GM12878 (cell line): Measurements from ENCODE around the gene ELMOD3. TPM values are rescaled to one million over a fixed set of nuclear protein-coding genes. Genes with fewer than 3 reads are reported as not detected.

Experiments used
- ATAC-seq: fragments of 200-7000 bp; cut with Tn5 transposase; 3 replicates; pipeline ENCODE4 v1.9.1; 2020; ENCODE audit warnings: mild to moderate bottlenecking, moderate library complexity
- BruUV-seq: library from RNA; stranded (reverse); fragments of 400-500 nt; replicated peaks from 2 replicates; lab custom pipeline; 2021; lab: Mats Ljungman, UMichigan
- CTCF ChIA-PET: fragments of 300-600 bp; sonication (Branson Sonifier 250); formaldehyde crosslinking; extraction: SDS; loops from one replicate; lab custom pipeline; 2021; ENCODE audit warnings: inconsistent platforms; lab: Yijun Ruan, JAX
- POLR2A ChIA-PET: fragments of 350-600 bp; formaldehyde crosslinking; extraction: SDS; loops from one replicate; lab custom pipeline; 2021; ENCODE audit warnings: inconsistent platforms; lab: Charles Lee
- RAD21 ChIA-PET: fragments of 300-600 bp; sonication (Branson Sonifier 250); formaldehyde crosslinking; loops from one replicate; lab custom pipeline; 2023; ENCODE audit warnings: antibody characterized with exemption; ENCODE audit not compliant: unreplicated experiment; lab: Charles Lee
- SMC1A ChIA-PET: fragments of 300-600 bp; sonication (Branson Sonifier 250); formaldehyde crosslinking; loops from one replicate; lab custom pipeline; 2023; ENCODE audit not compliant: unreplicated experiment, uncharacterized antibody; lab: Charles Lee
- DNase-seq: peaks from one replicate; pipeline ENCODE4 v3.0.0-alpha.2; 2011; ENCODE audit warnings: low read depth, low spot score
- FAIRE-seq: peaks from 3 replicates; lab custom pipeline; 2011; peaks lifted over from hg19 to GRCh38; lab: Jason Lieb, UNC
- H2AFZ ChIP-seq: 2 replicates; pipeline ENCODE4 v1.6.0; 2011; ENCODE audit warnings: low read depth, low read length, control low read depth; ENCODE audit not compliant: control insufficient read depth
- H3K27ac ChIP-seq: 2 replicates; pipeline ENCODE4 v1.5.1; 2011; ENCODE audit warnings: control low read depth; ENCODE audit not compliant: control insufficient read depth, insufficient read depth
- H3K27me3 ChIP-seq, 2 experiments: replicated peaks in 1 of 2; 2 replicates each; pipeline versions ENCODE4 v1.6.0 to v1.6.1; 2011; ENCODE audit warnings: low read length in 1 of 2; ENCODE audit not compliant: control insufficient read depth in 2 of 2, insufficient read depth in 2 of 2
- H3K36me3 ChIP-seq, 2 experiments: 2 replicates each; pipeline ENCODE4 v1.5.1; 2011; ENCODE audit warnings: low read length in 1 of 2; ENCODE audit not compliant: control insufficient read depth in 2 of 2, insufficient read depth in 2 of 2
- H3K4me1 ChIP-seq: 2 replicates; pipeline ENCODE4 v1.6.1; 2011; ENCODE audit warnings: mild to moderate bottlenecking, low read length, moderate library complexity, mixed read lengths; ENCODE audit not compliant: control insufficient read depth, insufficient read depth
- H3K4me2 ChIP-seq: 2 replicates; pipeline ENCODE4 v1.6.0; 2011; ENCODE audit warnings: control low read depth; ENCODE audit not compliant: control insufficient read depth, insufficient read depth
- H3K4me3 ChIP-seq: fragments of 200-600 bp; sonication (generic); 2 replicates; pipeline ENCODE4 v1.5.1; 2016
- H3K79me2 ChIP-seq: 2 replicates; pipeline ENCODE4 v1.6.0; 2011; ENCODE audit warnings: low read length; ENCODE audit not compliant: control insufficient read depth, insufficient read depth
- H3K9ac ChIP-seq: 2 replicates; pipeline ENCODE4 v1.8.0; 2011; ENCODE audit warnings: low read length, control low read depth, mixed read lengths; ENCODE audit not compliant: control insufficient read depth, insufficient read depth
- H3K9me3 ChIP-seq: replicated peaks from 3 replicates; pipeline ENCODE4 v1.5.1; 2011; ENCODE audit warnings: mild to moderate bottlenecking, low read length; ENCODE audit not compliant: control insufficient read depth, insufficient read depth
- H4K20me1 ChIP-seq: 2 replicates; pipeline ENCODE4 v1.6.0; 2011; ENCODE audit not compliant: control insufficient read depth, insufficient read depth
- ATF2 ChIP-seq: IDR thresholded peaks from 2 replicates; pipeline ENCODE4 v1.6.1; 2012; ENCODE audit warnings: low read length, inconsistent platforms
- BHLHE40 ChIP-seq, 2 experiments: fragments of 450-650 bp in 1 of 2; IDR thresholded peaks; 2 replicates each; pipeline ENCODE4 v1.6.1; 2011 to 2017; ENCODE audit warnings: low read depth in 2 of 2, borderline replicate concordance in 1 of 2, improper control_type of control experiment in 1 of 2, low read length in 1 of 2, mild to moderate bottlenecking in 1 of 2
- BMI1 ChIP-seq: fragments of 450-650 bp; IDR thresholded peaks from 2 replicates; pipeline ENCODE4 v1.6.1; 2016; ENCODE audit warnings: mild to moderate bottlenecking, moderate library complexity, borderline replicate concordance
- CHD2 ChIP-seq: IDR thresholded peaks from 2 replicates; pipeline ENCODE4 v1.6.1; 2011; ENCODE audit warnings: low read depth, low read length, improper control_type of control experiment, borderline replicate concordance
- ESRRA ChIP-seq: IDR thresholded peaks from 2 replicates; pipeline ENCODE4 v1.6.1; 2012; ENCODE audit warnings: mild to moderate bottlenecking, low read length, improper control_type of control experiment
- HCFC1 ChIP-seq: fragments of 150-350 bp; IDR thresholded peaks from 2 replicates; pipeline ENCODE4 v1.6.1; 2014; ENCODE audit warnings: low read length
- IRF4 ChIP-seq: IDR thresholded peaks from 2 replicates; pipeline ENCODE4 v1.6.1; 2011; ENCODE audit warnings: low read depth, low read length
- ZBTB40 ChIP-seq: fragments of 450-650 bp; IDR thresholded peaks from 2 replicates; pipeline ENCODE4 v1.6.1; 2016; ENCODE audit warnings: mild to moderate bottlenecking, moderate library complexity, borderline replicate concordance
- ZZZ3 ChIP-seq: IDR thresholded peaks from 2 replicates; pipeline ENCODE4 v1.6.1; 2011; ENCODE audit warnings: low read depth; ENCODE audit not compliant: control insufficient read depth, insufficient read length
- WGBS: methylation state at CpG from one replicate; pipeline ENCODE4 v1.1.6; 2016; ENCODE audit warnings: low lambda C conversion rate; ENCODE audit not compliant: insufficient replicate concordance, insufficient coverage; ENCODE audit errors: missing lambda C conversion rate; 5-methylcytosine and 5-hydroxymethylcytosine counted together
- in situ Hi-C: fragments of 300-500 bp; cut with MboI; formaldehyde crosslinking; loops from 9 replicates; pipeline ENCODE4 v1.14.3; 2018; ENCODE audit warnings: mixed read lengths
- intact Hi-C: fragments of 100-400 bp; cut with micrococcal nuclease; formaldehyde crosslinking; loops from one replicate; pipeline ENCODE4 v1.14.2; 2022; ENCODE audit not compliant: unreplicated experiment
- polyA plus RNA-seq, 11 experiments: library from polyadenylated mRNA; depleted of rRNA in 4 of 11; unstranded in 6 of 11; stranded (reverse) in 5 of 11; fragments of >200 nt; fragmentation: Nextera tagmentation in 4 of 11; fragmentation: Illumina TruSeq in 1 of 11; extraction: Ambion mirVana in 4 of 11; extraction: Trizol in 1 of 11; gene quantifications; 1 replicate in 1 of 11; 2 replicates in 10 of 11; pipeline versions ENCODE4 v1.2.1 to v1.2.3, GENCODE V29; 2011 to 2016; ENCODE audit warnings: inconsistent platforms in 2 of 11, missing spikeins in 2 of 11, low read depth in 1 of 11
- total RNA-seq, 4 experiments: library from RNA; depleted of rRNA in 3 of 4; stranded (reverse); fragments of >200 nt in 3 of 4; fragmentation: Illumina TruSeq in 1 of 4; extraction: Trizol in 1 of 4; gene quantifications; 2 replicates each; pipeline versions ENCODE4 v1.2.1 to v1.2.3, GENCODE V29; 2013 to 2021
- TF ChIP-seq, protein P1 (sequence below): fragments of 450-650 bp; formaldehyde crosslinking; IDR thresholded peaks from 2 replicates; pipeline ENCODE4 v1.4.0; 2022; ENCODE audit warnings: mild to moderate bottlenecking, moderate library complexity

ELMOD3 gene
- total and polyA plus RNA-seq, 10 of the 15 experiments (the other 5 are each of a cell fraction or from before 2014, with no cell fraction given) = 1.2 to 19.1 (median 12.5) TPM

DNA sequence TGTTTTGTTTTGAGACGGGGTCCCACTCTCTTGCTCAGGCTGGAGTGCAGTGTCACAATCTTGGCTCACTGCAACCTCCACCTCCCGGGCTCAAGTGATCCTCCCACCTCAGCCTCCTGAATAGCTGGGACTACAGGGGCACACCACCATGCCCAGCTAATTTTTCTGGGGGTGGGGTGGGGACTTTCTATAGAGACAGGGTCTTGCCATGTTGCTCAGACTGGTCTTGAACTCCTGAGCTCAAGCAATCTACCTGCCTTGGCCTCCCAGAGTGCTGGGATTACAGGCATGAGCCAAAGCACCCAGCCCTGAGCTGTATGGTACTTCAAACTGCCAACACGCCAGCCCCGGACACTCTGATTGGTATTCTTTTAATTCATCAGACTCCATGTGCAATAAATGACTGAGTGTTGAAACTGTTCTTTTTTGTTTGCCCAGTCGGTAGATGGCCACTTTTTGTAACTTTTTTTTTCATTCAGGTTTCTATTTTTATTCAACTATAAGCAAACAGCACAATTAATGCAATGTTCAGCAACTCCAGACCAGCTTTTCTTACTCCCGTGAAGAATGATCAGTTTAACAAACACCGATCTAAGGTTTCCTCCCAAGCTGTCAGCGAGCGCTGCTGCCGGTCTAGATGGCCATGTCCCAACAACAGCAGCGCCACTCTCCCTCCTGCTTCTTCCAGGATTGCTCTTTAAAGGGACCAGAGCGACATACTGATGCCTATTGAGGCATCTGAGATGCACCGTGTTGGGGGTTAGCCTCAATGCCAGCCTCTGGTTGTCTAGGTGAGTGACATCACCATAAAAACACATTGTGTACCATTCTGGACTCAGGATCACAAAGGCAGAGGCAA is 14.3 kb upstream of the ELMOD3 start (continued):
- TF ChIP-seq ZBTB40 (no peak), BHLHE40 (IDR thresholded peaks at IDR 0.05; ENCODE audit: borderline replicate concordance in 1 of 2, low read depth in 2 of 2, low read length in 1 of 2) (no peak), HCFC1 (no peak), IRF4 (no peak)

- POLR2A ChIA-PET = no interaction called here
- no peak for FAIRE-seq
- CTCF ChIA-PET = no interaction called here
- Histone ChIP-seq H3K9me3 (no peaks in the 10 kb centered on the region), H4K20me1 (no peaks in the 10 kb centered on the region), H3K27me3 (no peaks in the 10 kb centered on the region; a peak in 1 of 4 replicates), H3K36me3 (peaks cover 0 to 2% of the 10 kb centered on the region in 2 experiments; a peak in 3 of 4 replicates), H3K9ac (no peak overlapping the region), H2AFZ (no peak overlapping the region), H3K4me2 (no peak overlapping the region), H3K4me1 (no peaks in the 10 kb centered on the region), H3K27ac (no peak overlapping the region), H3K4me3 (no peak overlapping the region), H3K79me2 (no peaks in the 10 kb centered on the region)
- no TSS peak for BruUV-seq
- SMC1A ChIA-PET = interaction anchor here (1.1 kb wide), 1 partner anchor 10 kb away, joined by 4 read pairs; no protein-coding TSS in a partner anchor
- 92% methylated on average over 28 of the region's 30 CpGs for WGBS
- in situ Hi-C loops = no loop called here
- intact Hi-C loops = no loop called here
- DNase-seq = no peak
- no peak for ATAC-seq
- RAD21 ChIA-PET = no interaction called here
- TF ChIP-seq ZZZ3 = no peak
- no peak for TF ChIP-seq CHD2
- TF ChIP-seq, protein P1, sequence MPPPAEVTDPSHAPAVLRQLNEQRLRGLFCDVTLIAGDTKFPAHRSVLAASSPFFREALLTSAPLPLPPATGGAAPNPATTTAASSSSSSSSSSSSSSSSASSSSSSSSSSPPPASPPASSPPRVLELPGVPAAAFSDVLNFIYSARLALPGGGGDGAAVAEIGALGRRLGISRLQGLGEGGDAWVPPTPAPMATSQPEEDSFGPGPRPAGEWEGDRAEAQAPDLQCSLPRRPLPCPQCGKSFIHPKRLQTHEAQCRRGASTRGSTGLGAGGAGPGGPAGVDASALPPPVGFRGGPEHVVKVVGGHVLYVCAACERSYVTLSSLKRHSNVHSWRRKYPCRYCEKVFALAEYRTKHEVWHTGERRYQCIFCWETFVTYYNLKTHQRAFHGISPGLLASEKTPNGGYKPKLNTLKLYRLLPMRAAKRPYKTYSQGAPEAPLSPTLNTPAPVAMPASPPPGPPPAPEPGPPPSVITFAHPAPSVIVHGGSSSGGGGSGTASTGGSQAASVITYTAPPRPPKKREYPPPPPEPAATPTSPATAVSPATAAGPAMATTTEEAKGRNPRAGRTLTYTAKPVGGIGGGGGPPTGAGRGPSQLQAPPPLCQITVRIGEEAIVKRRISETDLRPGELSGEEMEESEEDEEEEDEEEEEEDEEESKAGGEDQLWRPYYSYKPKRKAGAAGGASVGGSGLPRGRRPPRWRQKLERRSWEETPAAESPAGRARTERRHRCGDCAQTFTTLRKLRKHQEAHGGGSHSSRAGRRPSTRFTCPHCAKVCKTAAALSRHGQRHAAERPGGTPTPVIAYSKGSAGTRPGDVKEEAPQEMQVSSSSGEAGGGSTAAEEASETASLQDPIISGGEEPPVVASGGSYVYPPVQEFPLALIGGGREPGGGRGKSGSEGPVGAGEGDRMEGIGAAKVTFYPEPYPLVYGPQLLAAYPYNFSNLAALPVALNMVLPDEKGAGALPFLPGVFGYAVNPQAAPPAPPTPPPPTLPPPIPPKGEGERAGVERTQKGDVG = no peak
- TF ChIP-seq ATF2 = no peak
- no peak for TF ChIP-seq BMI1
- no peak for TF ChIP-seq ESRRA
Observed at GRCh38 chr2:85341269-85342029, 13.1 kb upstream of the ELMOD3 start.
